ENCODE results near the gene CMC1.

DNA sequence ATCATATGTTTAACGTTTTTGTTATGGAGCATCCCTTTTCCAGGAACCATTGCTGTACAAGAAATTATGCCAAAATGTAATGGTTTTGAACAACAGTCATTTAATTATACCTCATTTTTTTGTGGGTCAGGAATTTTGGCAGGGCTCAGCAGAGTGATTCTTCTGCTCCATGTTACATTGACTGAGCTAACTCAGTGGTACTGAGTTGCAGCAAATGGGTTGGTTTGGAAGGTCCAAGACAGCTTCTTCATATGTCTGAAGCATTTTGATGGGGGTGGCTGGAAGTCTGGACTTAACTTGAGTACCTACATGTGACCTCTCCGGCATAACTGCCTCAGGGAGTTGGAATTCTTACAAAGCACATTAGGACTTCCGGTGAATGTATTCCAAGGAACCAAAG is 26.0 kb upstream of the CMC1 start:
- no peak for TF ChIP-seq POLR2AphosphoS5 (IDR thresholded peaks at IDR 0.05; ENCODE audit: borderline replicate concordance, low read depth, low read length)
- no peak for TF ChIP-seq EZH2 (IDR thresholded peaks at IDR 0.05)
- TF ChIP-seq FOXP2 (optimal IDR thresholded peaks at IDR 0.05; ENCODE audit: control extremely low read depth, extremely low read length, insufficient read depth) = no peak
